HepG2 (cell line): ENCODE results near the gene ZNF547. TPM values are rescaled to one million over a fixed set of nuclear protein-coding genes. Genes with fewer than 3 reads are reported as not detected.

Experiments used
- ATAC-seq: fragments of 200-7000 bp; cut with Tn5 transposase; 3 replicates; pipeline ENCODE4 v1.9.1; 2020; ENCODE audit warnings: mild to moderate bottlenecking, moderate library complexity
- BruUV-seq: library from RNA; stranded (reverse); fragments of 400-500 nt; replicated peaks from 2 replicates; lab custom pipeline; 2021; lab: Mats Ljungman, UMichigan
- CTCF ChIA-PET: fragments of 300-600 bp; formaldehyde crosslinking; extraction: SDS; loops from one replicate; lab custom pipeline; 2021; ENCODE audit warnings: low total read pairs, inconsistent platforms, low intra/inter-chr PET ratio; lab: Yijun Ruan, JAX
- POLR2A ChIA-PET: fragments of 350-600 bp; sonication (Branson Sonifier 250); formaldehyde crosslinking; loops from one replicate; lab custom pipeline; 2020; ENCODE audit warnings: antibody characterized with exemption, inconsistent platforms; lab: Yijun Ruan, JAX
- DNase-seq: peaks from one replicate; pipeline ENCODE4 v3.0.0-alpha.2; 2015; ENCODE audit warnings: low spot score
- FAIRE-seq: peaks from 3 replicates; lab custom pipeline; 2011; peaks lifted over from hg19 to GRCh38; lab: Jason Lieb, UNC
- H2AFZ ChIP-seq: one replicate; pipeline ENCODE4 v1.6.1; 2011; ENCODE audit warnings: low read length, inconsistent platforms
- H3K27ac ChIP-seq: fragments of 300-600 bp; 3 replicates; pipeline ENCODE4 v1.8.0; 2011; ENCODE audit warnings: mixed run types, mild to moderate bottlenecking, mixed read lengths, low read length, inconsistent platforms; ENCODE audit not compliant: insufficient read depth; ENCODE audit errors: extremely low read length
- H3K27me3 ChIP-seq, 2 experiments: fragments of 200-600 bp in 1 of 2; 2 replicates in 1 of 2; 3 replicates in 1 of 2; pipeline versions ENCODE4 v1.6.0 to v1.8.0; 2011; ENCODE audit warnings: low read length in 2 of 2, mild to moderate bottlenecking in 2 of 2, moderate library complexity in 2 of 2, inconsistent platforms in 1 of 2; ENCODE audit not compliant: insufficient read depth in 2 of 2, control insufficient read depth in 1 of 2
- H3K36me3 ChIP-seq, 2 experiments: fragments of 200-600 bp in 1 of 2; replicated peaks in 1 of 2; 2 replicates in 1 of 2; 3 replicates in 1 of 2; pipeline versions ENCODE4 v1.5.1 to v1.8.0; 2011; ENCODE audit warnings: low read length in 2 of 2, inconsistent platforms in 1 of 2; ENCODE audit not compliant: insufficient read depth in 2 of 2, control insufficient read depth in 1 of 2
- H3K4me1 ChIP-seq: 2 replicates; pipeline ENCODE4 v1.5.1; 2012; ENCODE audit warnings: low read length, inconsistent platforms; ENCODE audit not compliant: insufficient read depth
- H3K4me2 ChIP-seq: 2 replicates; pipeline ENCODE4 v1.6.0; 2011; ENCODE audit warnings: low read depth, low read length, inconsistent platforms
- H3K4me3 ChIP-seq, 3 experiments: fragments of 200-600 bp in 1 of 3; sonication (generic), shearing (Covaris generic) in 1 of 3; replicated peaks in 1 of 3; 2 replicates each; pipeline ENCODE4 v1.5.1; 2011 to 2016; ENCODE audit warnings: low read length in 3 of 3, inconsistent platforms in 2 of 3, low read depth in 2 of 3, mild to moderate bottlenecking in 2 of 3, control low read depth in 1 of 3, mixed read lengths in 1 of 3; ENCODE audit not compliant: insufficient read depth in 1 of 3
- H3K79me2 ChIP-seq: one replicate; pipeline ENCODE4 v1.6.1; 2011; ENCODE audit warnings: low read length, inconsistent platforms; ENCODE audit not compliant: insufficient read depth
- H3K9ac ChIP-seq: 2 replicates; pipeline ENCODE4 v1.6.0; 2011; ENCODE audit warnings: mild to moderate bottlenecking, low read depth, low read length, inconsistent platforms; ENCODE audit not compliant: insufficient read depth
- H3K9me3 ChIP-seq: 2 replicates; pipeline ENCODE4 v1.5.1; 2012; ENCODE audit warnings: mild to moderate bottlenecking, low read length
- H4K20me1 ChIP-seq: 2 replicates; pipeline ENCODE4 v1.6.0; 2011; ENCODE audit warnings: inconsistent platforms, mild to moderate bottlenecking, low read length, moderate library complexity; ENCODE audit not compliant: insufficient read depth
- CBX2 ChIP-seq, 2 experiments: fragments of 200-600 bp in 1 of 2; sonication (generic); formaldehyde crosslinking in 1 of 2; IDR thresholded peaks; 2 replicates each; pipeline versions ENCODE4 v1.7.0 to v1.8.1; 2018 to 2022; ENCODE audit warnings: low read depth in 2 of 2, low read length in 1 of 2, mild to moderate bottlenecking in 1 of 2, missing genetic modification reagents in 1 of 2
- FOXC1 ChIP-seq: sonication (generic); formaldehyde crosslinking; IDR thresholded peaks from 2 replicates; pipeline ENCODE4 v1.8.0; 2022; ENCODE audit warnings: mild to moderate bottlenecking, missing genetic modification reagents, borderline replicate concordance
- HOXA3 ChIP-seq: sonication (generic); formaldehyde crosslinking; IDR thresholded peaks from 2 replicates; pipeline ENCODE4 v1.5.0; 2020; ENCODE audit warnings: missing genetic modification reagents
- KLF16 ChIP-seq, 2 experiments: sonication (generic) in 1 of 2; formaldehyde crosslinking in 1 of 2; IDR thresholded peaks; 2 replicates each; pipeline versions ENCODE4 v1.6.1 to v1.8.0; 2016 to 2023; ENCODE audit warnings: missing genetic modification reagents in 2 of 2, missing compliant biosample characterization in 1 of 2
- SPEN ChIP-seq: sonication (generic); formaldehyde crosslinking; IDR thresholded peaks from 2 replicates; pipeline ENCODE4 v1.5.1; 2020; ENCODE audit warnings: low read depth, mild to moderate bottlenecking, missing genetic modification reagents
- ZNF7 ChIP-seq: IDR thresholded peaks from 2 replicates; pipeline ENCODE4 v1.6.1; 2016; ENCODE audit warnings: missing biosample characterization, missing genetic modification reagents
- WGBS: methylation state at CpG from one replicate; pipeline ENCODE4 v1.1.6; 2017; ENCODE audit warnings: low lambda C conversion rate; 5-methylcytosine and 5-hydroxymethylcytosine counted together
- in situ Hi-C: cut with HindIII; loops from 2 replicates; pipeline ENCODE4 v1.10.0; 2017; ENCODE audit warnings: low pct_unique_long_range_greater_than_20kb; ENCODE audit not compliant: extremely low pct_ligation_motif_present
- intact Hi-C: fragments of 100-400 bp; cut with micrococcal nuclease; formaldehyde crosslinking; loops from one replicate; pipeline ENCODE4 v1.10.0; 2022; ENCODE audit not compliant: unreplicated experiment
- polyA plus RNA-seq, 8 experiments: library from polyadenylated mRNA; depleted of rRNA in 3 of 8; stranded (reverse) in 7 of 8; unstranded in 1 of 8; fragments of >200 nt; fragmentation: Illumina TruSeq in 4 of 8; extraction: Trizol in 4 of 8; gene quantifications; 2 replicates each; pipeline versions ENCODE4 v1.2.1 to v1.2.3, GENCODE V29; 2011 to 2016; ENCODE audit warnings: low read depth in 4 of 8, missing spikeins in 1 of 8, mixed read lengths in 1 of 8; ENCODE audit not compliant: insufficient read depth in 1 of 8
- total RNA-seq, 5 experiments: library from RNA; depleted of rRNA; stranded (reverse); fragments of >200 nt; fragmentation: Illumina TruSeq; extraction: Trizol; gene quantifications; 2 replicates each; pipeline ENCODE4 v1.2.3, GENCODE V29; 2016; ENCODE audit warnings: low read depth in 1 of 5
- TF ChIP-seq, protein P1 (sequence below), 2 experiments: sonication (generic) in 1 of 2; formaldehyde crosslinking in 1 of 2; IDR thresholded peaks; 2 replicates each; pipeline versions ENCODE4 v1.4.0 to v1.6.1; 2018 to 2020; ENCODE audit warnings: missing genetic modification reagents in 2 of 2, borderline replicate concordance in 1 of 2, low read depth in 1 of 2, mild to moderate bottlenecking in 1 of 2, missing biosample characterization in 1 of 2
- TF ChIP-seq, protein P2 (sequence below): IDR thresholded peaks from 2 replicates; pipeline ENCODE4 v1.6.1; 2012; ENCODE audit warnings: inconsistent platforms
- TF ChIP-seq, protein P3 (sequence below): sonication (generic); formaldehyde crosslinking; IDR thresholded peaks from 2 replicates; pipeline ENCODE4 v1.4.0; 2020; ENCODE audit warnings: mild to moderate bottlenecking, missing genetic modification reagents

ZNF547 gene
- total and polyA plus RNA-seq, 2 of the 13 experiments (the other 11 are each of a cell fraction or from before 2014, with no cell fraction given), result 2.0 to 2.6 TPM

DNA sequence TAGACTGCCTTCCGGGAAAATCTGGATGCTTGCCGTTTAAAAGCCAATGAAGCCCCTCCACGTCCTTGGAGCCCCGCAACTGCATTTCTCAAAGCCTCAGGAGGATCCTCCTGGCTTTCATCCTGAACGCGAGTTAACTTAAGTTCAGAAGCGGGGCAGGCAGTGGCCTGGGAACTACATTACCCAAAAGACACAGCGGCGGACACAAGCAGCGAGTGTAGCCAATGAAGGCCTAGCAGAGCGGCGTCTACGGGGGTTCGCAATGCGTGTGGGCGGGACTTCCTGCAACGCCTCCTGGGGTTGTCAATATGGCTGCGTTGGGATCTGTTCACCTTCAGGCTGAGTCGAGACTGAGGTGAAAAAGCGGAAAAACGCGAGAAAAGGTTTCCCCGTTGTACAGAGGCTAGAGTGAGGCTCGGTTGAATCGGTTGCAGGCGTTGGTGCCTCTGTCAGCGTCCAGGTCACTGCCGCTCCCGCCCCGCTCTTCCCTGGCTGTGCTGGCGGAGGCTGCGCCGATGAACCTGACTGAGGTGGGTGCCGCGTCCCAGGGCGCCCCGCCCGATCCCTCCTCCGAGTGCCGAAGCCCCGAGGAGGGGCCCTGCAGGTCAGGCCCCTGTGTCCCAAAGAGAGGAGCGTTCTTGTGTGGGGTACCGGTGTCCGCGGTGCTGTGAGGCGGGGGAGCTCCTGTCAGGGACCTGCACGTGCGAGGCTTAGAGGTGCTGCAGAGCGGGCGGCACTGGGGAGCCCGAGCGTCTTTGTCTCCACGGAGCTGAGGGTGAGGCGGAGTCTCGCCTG is 47.7 kb downstream of the ZNF547 start, which contains the start of gene ZNF17:
ZNF17 (plus strand) TSS at position 285 of the 795 bp plus-strand sequence. CDS start 2,455 bp downstream, outside the sequence.
- ATAC-seq, result peak; percentile 99
- Histone ChIP-seq H3K9me3 (no peaks in the 10 kb centered on the region), H3K36me3 (peaks cover 0 to 9% of the 10 kb centered on the region in 2 experiments; a peak in 2 of 5 replicates), H2AFZ (peak within 1 kb of the TSS; percentile 83), H4K20me1 (no peaks in the 10 kb centered on the region), H3K9ac (peak within 1 kb of the TSS; percentile 77), H3K4me2 (peak within 1 kb of the TSS; percentile 90), H3K79me2 (peaks cover 12% of the 10 kb centered on the region), H3K27ac (peak within 1 kb of the TSS; percentile 36), H3K4me3 (peak within 1 kb of the TSS; percentile 78 to 89 (median 83)), H3K27me3 (no peaks in the 10 kb centered on the region; a peak in 1 of 5 replicates), H3K4me1 (peaks cover 26% of the 10 kb centered on the region)
- intact Hi-C loops, result no loop called here
- CTCF ChIA-PET, result no interaction called here
- POLR2A ChIA-PET, result interaction anchor here (1.1 kb wide), 1 partner anchor 43 kb away, joined by 3 read pairs; no protein-coding TSS in a partner anchor
- DNase-seq, result peak; percentile 91
- in situ Hi-C loops, result no loop called here
- peak; percentile 85 for FAIRE-seq
- whole genome bisulfite sequencing, result 1% methylated on average over 24 of the region's 55 CpGs
- BruUV-seq, result TSS peak; percentile 73
- TF ChIP-seq, protein P1, sequence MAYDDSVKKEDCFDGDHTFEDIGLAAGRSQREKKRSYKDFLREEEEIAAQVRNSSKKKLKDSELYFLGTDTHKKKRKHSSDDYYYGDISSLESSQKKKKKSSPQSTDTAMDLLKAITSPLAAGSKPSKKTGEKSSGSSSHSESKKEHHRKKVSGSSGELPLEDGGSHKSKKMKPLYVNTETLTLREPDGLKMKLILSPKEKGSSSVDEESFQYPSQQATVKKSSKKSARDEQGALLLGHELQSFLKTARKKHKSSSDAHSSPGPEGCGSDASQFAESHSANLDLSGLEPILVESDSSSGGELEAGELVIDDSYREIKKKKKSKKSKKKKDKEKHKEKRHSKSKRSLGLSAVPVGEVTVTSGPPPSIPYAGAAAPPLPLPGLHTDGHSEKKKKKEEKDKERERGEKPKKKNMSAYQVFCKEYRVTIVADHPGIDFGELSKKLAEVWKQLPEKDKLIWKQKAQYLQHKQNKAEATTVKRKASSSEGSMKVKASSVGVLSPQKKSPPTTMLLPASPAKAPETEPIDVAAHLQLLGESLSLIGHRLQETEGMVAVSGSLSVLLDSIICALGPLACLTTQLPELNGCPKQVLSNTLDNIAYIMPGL (CRISPR knock-in tag; IDR thresholded peaks at IDR 0.05; ENCODE audit: borderline replicate concordance in 1 of 2, low read depth in 1 of 2), result peak in 1 of 2 experiments; percentile 70; a peak in 1 of 4 replicates
- TF ChIP-seq HOXA3 (peak; percentile 93), ZNF7 (no peak), CBX2 (IDR thresholded peaks at IDR 0.05; ENCODE audit: low read depth, low read length) (no peak), CBX2 (CRISPR knock-in tag; IDR thresholded peaks at IDR 0.05; ENCODE audit: low read depth) (no peak), FOXC1 (CRISPR knock-in tag) (peak; percentile 65; the same call in 1 of the 2 replicates), SPEN (CRISPR knock-in tag) (peak; percentile 82), KLF16 (CRISPR knock-in tag; IDR thresholded peaks at IDR 0.05) (peak in 1 of 2 experiments; percentile 69; a peak in 1 of 4 replicates)
- TF ChIP-seq, protein P2, sequence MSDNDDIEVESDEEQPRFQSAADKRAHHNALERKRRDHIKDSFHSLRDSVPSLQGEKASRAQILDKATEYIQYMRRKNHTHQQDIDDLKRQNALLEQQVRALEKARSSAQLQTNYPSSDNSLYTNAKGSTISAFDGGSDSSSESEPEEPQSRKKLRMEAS, result peak; percentile 53; the same call in 1 of the 2 replicates
- TF ChIP-seq, protein P3, sequence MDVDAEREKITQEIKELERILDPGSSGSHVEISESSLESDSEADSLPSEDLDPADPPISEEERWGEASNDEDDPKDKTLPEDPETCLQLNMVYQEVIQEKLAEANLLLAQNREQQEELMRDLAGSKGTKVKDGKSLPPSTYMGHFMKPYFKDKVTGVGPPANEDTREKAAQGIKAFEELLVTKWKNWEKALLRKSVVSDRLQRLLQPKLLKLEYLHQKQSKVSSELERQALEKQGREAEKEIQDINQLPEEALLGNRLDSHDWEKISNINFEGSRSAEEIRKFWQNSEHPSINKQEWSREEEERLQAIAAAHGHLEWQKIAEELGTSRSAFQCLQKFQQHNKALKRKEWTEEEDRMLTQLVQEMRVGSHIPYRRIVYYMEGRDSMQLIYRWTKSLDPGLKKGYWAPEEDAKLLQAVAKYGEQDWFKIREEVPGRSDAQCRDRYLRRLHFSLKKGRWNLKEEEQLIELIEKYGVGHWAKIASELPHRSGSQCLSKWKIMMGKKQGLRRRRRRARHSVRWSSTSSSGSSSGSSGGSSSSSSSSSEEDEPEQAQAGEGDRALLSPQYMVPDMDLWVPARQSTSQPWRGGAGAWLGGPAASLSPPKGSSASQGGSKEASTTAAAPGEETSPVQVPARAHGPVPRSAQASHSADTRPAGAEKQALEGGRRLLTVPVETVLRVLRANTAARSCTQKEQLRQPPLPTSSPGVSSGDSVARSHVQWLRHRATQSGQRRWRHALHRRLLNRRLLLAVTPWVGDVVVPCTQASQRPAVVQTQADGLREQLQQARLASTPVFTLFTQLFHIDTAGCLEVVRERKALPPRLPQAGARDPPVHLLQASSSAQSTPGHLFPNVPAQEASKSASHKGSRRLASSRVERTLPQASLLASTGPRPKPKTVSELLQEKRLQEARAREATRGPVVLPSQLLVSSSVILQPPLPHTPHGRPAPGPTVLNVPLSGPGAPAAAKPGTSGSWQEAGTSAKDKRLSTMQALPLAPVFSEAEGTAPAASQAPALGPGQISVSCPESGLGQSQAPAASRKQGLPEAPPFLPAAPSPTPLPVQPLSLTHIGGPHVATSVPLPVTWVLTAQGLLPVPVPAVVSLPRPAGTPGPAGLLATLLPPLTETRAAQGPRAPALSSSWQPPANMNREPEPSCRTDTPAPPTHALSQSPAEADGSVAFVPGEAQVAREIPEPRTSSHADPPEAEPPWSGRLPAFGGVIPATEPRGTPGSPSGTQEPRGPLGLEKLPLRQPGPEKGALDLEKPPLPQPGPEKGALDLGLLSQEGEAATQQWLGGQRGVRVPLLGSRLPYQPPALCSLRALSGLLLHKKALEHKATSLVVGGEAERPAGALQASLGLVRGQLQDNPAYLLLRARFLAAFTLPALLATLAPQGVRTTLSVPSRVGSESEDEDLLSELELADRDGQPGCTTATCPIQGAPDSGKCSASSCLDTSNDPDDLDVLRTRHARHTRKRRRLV (CRISPR knock-in tag), result peak; percentile 33; the same call in 1 of the 2 replicates
